HK-2 (cell line): Measurements from ENCODE around the gene OXCT2.
A peak's percentile ranks its signal among the peaks of the same experiment; 100 is the strongest.
"Not testable (repeated sequence)": the region's sequence is repeated elsewhere in the genome, so short reads cannot be mapped to it uniquely, and the experiment has no call there.

Experiments used
- DNase-seq: peaks from one replicate; pipeline ENCODE4 v3.0.0-alpha.2; 2018; ENCODE audit not compliant: unreplicated experiment

OXCT2 gene

DNA sequence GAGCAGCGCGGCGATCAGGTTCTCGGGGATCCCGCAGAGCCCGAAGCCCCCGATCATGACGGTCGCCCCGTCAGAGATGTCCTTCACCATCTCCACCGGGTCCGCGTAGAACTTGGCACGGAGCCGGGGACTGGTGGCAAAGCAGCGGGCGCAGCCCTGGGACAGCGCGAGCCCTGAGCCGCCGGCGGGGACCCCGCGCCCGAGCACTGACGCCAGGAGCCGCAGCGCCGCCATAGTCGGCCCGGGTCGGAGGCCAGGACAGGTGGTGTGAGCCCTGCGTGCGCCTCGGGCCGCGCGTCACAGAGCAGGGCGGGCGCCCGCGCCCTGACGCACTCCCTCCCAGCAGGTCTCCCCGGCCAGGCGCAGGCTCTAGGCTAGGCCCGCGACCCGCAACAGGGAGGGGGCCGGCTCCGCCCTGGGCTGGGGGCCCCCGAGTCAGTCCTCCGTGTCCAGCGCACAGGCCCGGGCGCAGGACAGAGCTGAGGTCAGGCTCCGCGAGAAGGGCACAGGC is at the start of gene OXCT2:
Gene OXCT2 (minus strand): TSS at position 327 of the 511 bp plus-strand sequence. CDS start 93 bp downstream, at position 234.
- not testable (repeated sequence) for DNase-seq

GRCh38 chr1:39819091-39819812 is 48.1 kb upstream of the OXCT2 start:
- DNase-seq = no peak

GRCh38 chr1:39818482-39818881 is 47.3 kb upstream of the OXCT2 start:
- no peak for DNase-seq

GRCh38 chr1:39817091-39817932 is 46.2 kb upstream of the OXCT2 start:
- peak; percentile 87 for DNase-seq

DNA sequence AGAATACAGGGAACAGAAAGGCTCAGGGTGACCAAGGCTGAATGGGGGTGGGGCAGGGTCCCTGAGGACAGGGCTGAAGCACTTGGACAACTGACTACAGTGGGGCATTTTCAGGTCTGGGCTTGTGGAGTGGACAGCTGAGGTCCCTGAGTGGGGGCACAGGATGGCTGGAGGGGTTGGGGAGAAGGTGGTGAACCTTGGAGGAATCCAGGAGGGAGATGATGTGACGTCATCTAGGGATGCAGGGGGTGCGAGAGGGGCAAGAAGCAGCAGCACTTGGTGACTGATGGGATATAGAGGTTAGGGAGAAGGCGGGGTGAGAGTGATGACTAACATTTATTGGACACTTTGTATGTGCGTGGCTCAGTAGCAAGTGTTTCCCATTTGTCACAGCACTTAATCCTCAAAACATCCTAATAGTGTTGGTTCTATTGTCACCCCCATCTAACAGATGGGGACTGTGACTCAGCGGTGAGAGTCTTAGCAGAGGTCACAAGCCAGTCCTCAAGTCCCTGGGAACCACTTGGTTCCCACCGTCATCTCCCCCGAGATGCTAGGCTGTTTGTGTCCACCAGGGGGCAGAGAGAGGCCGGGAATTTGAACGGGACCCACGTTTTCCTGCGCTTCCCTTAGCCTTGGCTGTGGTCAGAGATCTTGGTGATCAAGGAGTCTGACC is 45.4 kb upstream of the OXCT2 start:
- DNase-seq = peak; percentile 89

GRCh38 chr1:39812913-39813312 is 41.8 kb upstream of the OXCT2 start:
- no peak for DNase-seq

- DNase-seq = no peak
Measured at GRCh38 chr1:39808784-39809517, 37.8 kb upstream of the OXCT2 start.

DNA sequence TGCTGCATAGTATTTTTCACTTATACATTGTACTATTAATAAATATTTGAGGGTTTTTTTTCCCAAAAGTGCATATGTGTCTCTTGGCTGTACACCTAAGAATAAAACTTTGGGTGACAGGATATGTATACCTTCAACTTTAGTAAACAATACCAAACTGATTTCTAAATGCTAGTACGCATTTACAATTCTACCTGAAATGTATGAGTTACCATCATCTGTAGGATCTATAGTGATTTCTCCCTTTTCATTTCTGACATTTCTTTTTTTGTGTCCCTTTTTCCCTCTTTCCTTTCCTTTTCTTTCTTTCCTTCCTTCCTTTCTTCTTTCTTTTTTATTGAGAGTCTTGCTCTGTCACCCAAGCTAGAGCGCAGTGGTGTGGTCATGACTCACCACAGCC is 34.2 kb upstream of the OXCT2 start:
- DNase-seq = no peak

DNA sequence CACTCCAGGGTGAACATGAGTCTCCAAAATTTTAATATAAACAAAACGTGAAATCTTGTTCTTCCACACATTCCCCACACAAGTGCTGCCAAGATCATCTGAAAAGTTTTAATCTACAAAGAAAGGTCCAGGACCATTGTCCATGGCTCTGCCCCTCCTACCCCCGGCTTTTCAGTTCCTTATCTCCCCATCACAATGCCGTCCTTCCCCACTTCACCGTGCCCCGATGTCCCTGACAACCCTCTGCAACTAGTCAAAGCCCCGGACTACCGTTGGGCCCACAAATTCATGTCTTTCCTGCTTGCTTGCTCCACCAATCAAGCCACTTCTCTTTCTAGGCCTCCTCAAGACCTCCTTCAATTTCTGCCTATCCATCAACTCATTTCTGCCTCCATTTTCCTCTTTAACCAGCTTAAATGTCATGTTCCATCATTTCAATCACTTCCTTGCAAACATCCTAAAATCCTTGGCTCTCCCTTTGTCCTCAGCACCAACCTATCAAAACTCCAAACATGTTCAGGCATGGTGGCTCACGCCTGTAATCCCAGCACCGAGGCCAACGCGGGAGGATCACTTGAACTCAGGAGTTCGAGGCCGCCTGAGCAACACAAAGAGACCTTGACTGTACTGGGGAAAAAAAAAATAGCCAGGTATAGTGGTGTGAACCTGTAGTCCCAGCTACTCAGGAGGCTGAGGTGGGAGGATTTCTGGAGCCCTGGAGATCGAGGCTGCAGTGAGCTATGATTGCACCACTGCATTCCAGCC is 31.5 kb upstream of the OXCT2 start:
- DNase-seq = no peak

DNA sequence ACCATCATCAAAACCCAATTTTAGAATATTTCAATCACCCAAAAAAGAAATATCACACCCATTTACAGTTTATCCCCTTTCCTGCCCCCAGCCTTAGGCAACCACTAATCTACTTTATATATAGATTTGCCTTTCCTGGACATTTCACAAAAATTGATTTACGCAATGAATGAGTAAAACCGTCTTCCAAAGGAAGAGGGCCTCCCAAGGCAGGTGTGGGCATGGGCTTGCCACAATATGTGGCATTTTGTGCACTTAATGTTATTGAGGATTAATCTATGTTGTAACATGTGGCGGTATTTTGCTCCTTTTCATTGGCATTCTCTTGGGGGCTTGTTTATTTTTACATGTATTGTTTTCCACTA is 29.3 kb upstream of the OXCT2 start:
- DNase-seq = no peak

GRCh38 chr1:39799770-39800470 is 28.8 kb upstream of the OXCT2 start:
- peak; percentile 87 for DNase-seq

- DNase-seq = peak; percentile 94
Measured at GRCh38 chr1:39798859-39799769, 28.0 kb upstream of the OXCT2 start.

DNA sequence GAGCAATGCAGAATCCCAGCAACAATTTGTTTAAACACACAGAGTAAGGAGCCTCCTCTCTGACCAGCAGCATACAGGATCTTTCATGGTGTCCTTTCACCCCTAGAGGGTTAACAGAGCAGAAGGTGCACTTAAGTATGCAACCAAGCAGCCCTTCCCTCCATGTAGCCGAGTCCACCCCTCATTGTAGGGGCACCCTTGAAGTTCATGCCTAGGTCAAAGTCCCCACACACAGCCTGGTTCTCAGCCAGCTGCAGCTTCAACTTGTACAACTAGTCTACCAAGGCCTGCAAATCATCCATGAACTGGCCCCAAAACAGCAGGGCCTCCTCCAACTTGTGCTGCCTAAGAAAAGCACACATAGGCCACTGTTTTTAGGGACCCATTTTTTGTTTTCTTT is 24.5 kb upstream of the OXCT2 start:
- DNase-seq = no peak

DNA sequence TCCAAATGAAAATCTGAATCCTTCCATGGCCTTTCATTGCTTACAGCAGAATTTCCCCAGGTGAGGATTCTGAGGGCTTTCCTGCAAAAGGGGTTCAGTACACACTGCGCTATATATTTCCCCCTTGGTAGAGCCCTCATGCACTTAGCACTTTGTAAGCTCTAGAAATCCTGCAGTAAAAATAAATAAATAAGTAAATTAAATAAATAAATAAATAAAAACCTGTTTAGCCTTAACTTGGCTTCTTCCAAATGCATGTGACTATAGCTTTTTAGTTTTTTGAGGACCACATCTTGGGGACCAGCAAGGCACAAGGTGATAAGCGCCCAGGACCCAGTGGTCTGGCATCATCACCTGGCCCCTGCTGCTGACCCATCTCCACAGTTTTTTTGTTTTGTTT is 20.7 kb upstream of the OXCT2 start:
- no peak for DNase-seq

- no peak for DNase-seq
Measured at GRCh38 chr1:39789571-39790110, 18.5 kb upstream of the OXCT2 start.

- peak; percentile 84 for DNase-seq
Measured at GRCh38 chr1:39788758-39789570, 17.8 kb upstream of the OXCT2 start, which contains the start of gene BMP8B. TSS of gene BMP8B (minus strand) at chr1:39788865. CDS start at chr1:39788485, 380 bp downstream.

GRCh38 chr1:39788426-39788757 is 17.2 kb upstream of the OXCT2 start:
- DNase-seq = no peak

- not testable (repeated sequence) for DNase-seq
Measured at GRCh38 chr1:39787964-39788363, 16.8 kb upstream of the OXCT2 start.
